GM10248 (cell line): ENCODE results near the gene POTEJ.
"Not testable (repeated sequence)": the region's sequence is repeated elsewhere in the genome, so short reads cannot be mapped to it uniquely, and the experiment has no call there.

Experiments
- CTCF ChIA-PET: fragments of 300-600 bp; sonication (Branson Sonifier 250); formaldehyde crosslinking; extraction: SDS; loops from one replicate; lab custom pipeline; 2021; ENCODE audit warnings: antibody characterized with exemption; lab: Yijun Ruan, JAX
- POLR2A ChIA-PET: fragments of 350-650 bp; sonication (Branson Sonifier 250); formaldehyde crosslinking; extraction: SDS; loops from one replicate; lab custom pipeline; 2020; ENCODE audit warnings: antibody characterized with exemption; lab: Yijun Ruan, JAX
- DNase-seq: peaks from one replicate; pipeline ENCODE4 v3.0.0; 2012; ENCODE audit errors: extremely low spot score

Gene POTEJ

GRCh38 chr2:130598463-130598862 is 12.8 kb upstream of the POTEJ start:
- DNase-seq, CTCF ChIA-PET, POLR2A ChIA-PET: not testable (repeated sequence)

- DNase-seq, result not testable (repeated sequence)
Observed at GRCh38 chr2:130599393-130599792, 11.8 kb upstream of the POTEJ start, which contains the start of gene CFC1. Gene CFC1, minus strand, starts transcription at chr2:130599575. Its CDS starts 288 bp downstream, at chr2:130599287.

GRCh38 chr2:130599926-130600325 is 11.3 kb upstream of the POTEJ start:
- POLR2A ChIA-PET, DNase-seq, CTCF ChIA-PET: not testable (repeated sequence)

More at GRCh38 chr2:130599393-130599792, 11.8 kb upstream of the POTEJ start, which contains the start of gene CFC1:
- POLR2A ChIA-PET, CTCF ChIA-PET: not testable (repeated sequence)

- CTCF ChIA-PET, DNase-seq, POLR2A ChIA-PET: not testable (repeated sequence)
Observed at GRCh38 chr2:130601648-130602302, 9.5 kb upstream of the POTEJ start.

- POLR2A ChIA-PET, CTCF ChIA-PET, DNase-seq: not testable (repeated sequence)
Observed at GRCh38 chr2:130608276-130609001, 2.8 kb upstream of the POTEJ start.

- CTCF ChIA-PET, POLR2A ChIA-PET, DNase-seq: not testable (repeated sequence)
Observed at GRCh38 chr2:130609002-130609920, 2.0 kb upstream of the POTEJ start.

GRCh38 chr2:130610486-130610885 is 754 bp upstream of the POTEJ start:
- POLR2A ChIA-PET, DNase-seq, CTCF ChIA-PET: not testable (repeated sequence)

- CTCF ChIA-PET, DNase-seq, POLR2A ChIA-PET: not testable (repeated sequence)
Observed at GRCh38 chr2:130628784-130629475, 17.7 kb downstream of the POTEJ start.

GRCh38 chr2:130638973-130639372 is 27.7 kb downstream of the POTEJ start:
- DNase-seq, CTCF ChIA-PET, POLR2A ChIA-PET: not testable (repeated sequence)

GRCh38 chr2:130641688-130642087 is 30.4 kb downstream of the POTEJ start:
- DNase-seq, result not testable (repeated sequence)

GRCh38 chr2:130649285-130649684 is 38.0 kb downstream of the POTEJ start:
- POLR2A ChIA-PET, DNase-seq, CTCF ChIA-PET: not testable (repeated sequence)

More at GRCh38 chr2:130641688-130642087, 30.4 kb downstream of the POTEJ start:
- POLR2A ChIA-PET, CTCF ChIA-PET: not testable (repeated sequence)

- POLR2A ChIA-PET, DNase-seq, CTCF ChIA-PET: not testable (repeated sequence)
Observed at GRCh38 chr2:130664506-130664905, 53.3 kb downstream of the POTEJ start.

GRCh38 chr2:130665596-130665995 is 54.4 kb downstream of the POTEJ start:
- POLR2A ChIA-PET, DNase-seq, CTCF ChIA-PET: not testable (repeated sequence)

GRCh38 chr2:130667516-130667915 is 56.3 kb downstream of the POTEJ start:
- DNase-seq, POLR2A ChIA-PET, CTCF ChIA-PET: not testable (repeated sequence)

- POLR2A ChIA-PET, DNase-seq, CTCF ChIA-PET: not testable (repeated sequence)
Observed at GRCh38 chr2:130670026-130670745, 58.9 kb downstream of the POTEJ start.

- DNase-seq, POLR2A ChIA-PET, CTCF ChIA-PET: not testable (repeated sequence)
Observed at GRCh38 chr2:130692041-130692770, 81.0 kb downstream of the POTEJ start.
